Fibroblast of lung (primary cell): Measurements from ENCODE around the gene ALPK3. TPM values are rescaled to one million over a fixed set of nuclear protein-coding genes. Genes with fewer than 3 reads are reported as not detected.

Experiments
- DNase-seq, 2 donors: peaks; one replicate each; pipeline versions ENCODE4 v3.0.0 to v3.0.0-alpha.2; 2010; ENCODE audit warnings: low read depth in 2 of 2
- H2AFZ ChIP-seq: 2 replicates; pipeline ENCODE4 v1.5.1; 2012; ENCODE audit warnings: low read length, control low read depth, inconsistent platforms
- H3K27ac ChIP-seq: 2 replicates; pipeline ENCODE4 v1.5.1; 2011; ENCODE audit warnings: low read length, control low read depth; ENCODE audit not compliant: insufficient read depth
- H3K27me3 ChIP-seq: 2 replicates; pipeline ENCODE4 v1.5.1; 2011; ENCODE audit warnings: mild to moderate bottlenecking, low read length; ENCODE audit not compliant: control insufficient read depth, insufficient read depth
- H3K36me3 ChIP-seq: 2 replicates; pipeline ENCODE4 v1.5.1; 2011; ENCODE audit warnings: low read length; ENCODE audit not compliant: control insufficient read depth, insufficient read depth
- H3K4me1 ChIP-seq: 2 replicates; pipeline ENCODE4 v1.5.1; 2011; ENCODE audit warnings: low read length; ENCODE audit not compliant: control insufficient read depth, insufficient read depth; ENCODE audit errors: extremely low read depth
- H3K4me2 ChIP-seq: 2 replicates; pipeline ENCODE4 v1.5.1; 2011; ENCODE audit warnings: low read length, control low read depth; ENCODE audit not compliant: insufficient read depth; ENCODE audit errors: extremely low read depth
- H3K4me3 ChIP-seq, 4 experiments: fragments of 200-600 bp in 1 of 4; sonication (generic) in 1 of 4; replicated peaks in 1 of 4; 2 replicates each; pipeline ENCODE4 v1.5.1; 2011 to 2016; ENCODE audit warnings: low read length in 4 of 4, low read depth in 3 of 4, mild to moderate bottlenecking in 3 of 4, control low read depth in 2 of 4, inconsistent platforms in 1 of 4, mixed read lengths in 1 of 4; ENCODE audit not compliant: insufficient read depth in 1 of 4; ENCODE audit errors: control extremely low read depth in 1 of 4
- H3K79me2 ChIP-seq: 2 replicates; pipeline ENCODE4 v1.5.1; 2012; ENCODE audit warnings: mild to moderate bottlenecking, low read length, inconsistent platforms; ENCODE audit not compliant: control insufficient read depth, insufficient read depth
- H3K9ac ChIP-seq: 2 replicates; pipeline ENCODE4 v1.5.1; 2011; ENCODE audit warnings: mild to moderate bottlenecking, low read length, control low read depth; ENCODE audit not compliant: insufficient read depth
- H3K9me3 ChIP-seq: 2 replicates; pipeline ENCODE4 v1.5.1; 2012; ENCODE audit warnings: low read depth, low read length; ENCODE audit not compliant: control insufficient read depth, insufficient read depth
- H4K20me1 ChIP-seq: 2 replicates; pipeline ENCODE4 v1.5.1; 2011; ENCODE audit warnings: low read length; ENCODE audit not compliant: control insufficient read depth, insufficient read depth; ENCODE audit errors: extremely low read depth
- EZH2 ChIP-seq: IDR thresholded peaks from 2 replicates; pipeline ENCODE4 v1.5.1; 2012; ENCODE audit warnings: low read length, control low read depth, mild to moderate bottlenecking; ENCODE audit errors: missing control alignments
- polyA plus RNA-seq, 2 donors: library from polyadenylated mRNA; depleted of rRNA in 1 of 2; stranded (reverse) in 1 of 2; unstranded in 1 of 2; fragments of >200 nt; gene quantifications; 2 replicates each; pipeline ENCODE4 v1.2.1, GENCODE V29; 2011 to 2012; ENCODE audit warnings: missing spikeins in 1 of 2
- total RNA-seq: library from RNA; depleted of rRNA; stranded (reverse); fragments of >200 nt; gene quantifications from 2 replicates; pipeline ENCODE4 v1.2.1, GENCODE V29; 2014
- TF ChIP-seq, protein P1 (sequence below), 2 donors: IDR thresholded peaks in 1 of 2; conservative IDR thresholded peaks in 1 of 2; 1 replicate in 1 of 2; 2 replicates in 1 of 2; pipeline ENCODE4 v1.5.1; 2011 to 2012; ENCODE audit warnings: low read length in 2 of 2, control low read depth in 1 of 2, inconsistent platforms in 1 of 2, low read depth in 1 of 2, mild to moderate bottlenecking in 1 of 2

The ALPK3 gene
- total and polyA plus RNA-seq, 2 donors (not counting 1 experiment from before 2014, with no cell fraction given): 0.03 to 0.50 TPM

DNA sequence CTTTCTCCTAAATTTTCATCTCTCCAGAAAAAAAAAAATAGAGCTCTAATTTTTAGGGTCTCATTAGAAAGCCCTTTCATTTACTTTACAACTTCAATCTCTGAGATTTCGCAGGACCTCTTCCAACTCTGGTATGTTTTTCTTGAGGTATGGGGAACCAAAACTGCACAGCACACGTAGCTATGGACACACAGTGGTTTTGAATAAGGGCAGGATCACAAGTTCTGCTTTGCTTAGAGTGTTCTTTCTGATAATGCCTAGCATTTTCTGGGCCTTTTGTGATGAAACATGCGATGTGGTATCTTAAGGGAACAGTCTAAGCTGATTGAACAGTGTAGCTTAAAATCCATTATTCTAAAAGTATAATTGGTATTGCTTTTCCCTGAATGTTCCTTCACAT lies 43.4 kb upstream of the ALPK3 start:
- H3K27me3 ChIP-seq: no peaks in the 10 kb centered on the region
- H3K36me3 ChIP-seq: peaks cover 2% of the 10 kb centered on the region
- no peak overlapping the region for H3K4me2 ChIP-seq
- H2AFZ ChIP-seq: no peak overlapping the region
- no peak for DNase-seq
- TF ChIP-seq, protein P1, sequence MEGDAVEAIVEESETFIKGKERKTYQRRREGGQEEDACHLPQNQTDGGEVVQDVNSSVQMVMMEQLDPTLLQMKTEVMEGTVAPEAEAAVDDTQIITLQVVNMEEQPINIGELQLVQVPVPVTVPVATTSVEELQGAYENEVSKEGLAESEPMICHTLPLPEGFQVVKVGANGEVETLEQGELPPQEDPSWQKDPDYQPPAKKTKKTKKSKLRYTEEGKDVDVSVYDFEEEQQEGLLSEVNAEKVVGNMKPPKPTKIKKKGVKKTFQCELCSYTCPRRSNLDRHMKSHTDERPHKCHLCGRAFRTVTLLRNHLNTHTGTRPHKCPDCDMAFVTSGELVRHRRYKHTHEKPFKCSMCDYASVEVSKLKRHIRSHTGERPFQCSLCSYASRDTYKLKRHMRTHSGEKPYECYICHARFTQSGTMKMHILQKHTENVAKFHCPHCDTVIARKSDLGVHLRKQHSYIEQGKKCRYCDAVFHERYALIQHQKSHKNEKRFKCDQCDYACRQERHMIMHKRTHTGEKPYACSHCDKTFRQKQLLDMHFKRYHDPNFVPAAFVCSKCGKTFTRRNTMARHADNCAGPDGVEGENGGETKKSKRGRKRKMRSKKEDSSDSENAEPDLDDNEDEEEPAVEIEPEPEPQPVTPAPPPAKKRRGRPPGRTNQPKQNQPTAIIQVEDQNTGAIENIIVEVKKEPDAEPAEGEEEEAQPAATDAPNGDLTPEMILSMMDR (conservative IDR thresholded peaks at IDR 0.05 in 1 of 2, IDR thresholded peaks at IDR 0.05 in 1 of 2; ENCODE audit: low read depth in 1 of 2, low read length in 2 of 2): no peak
- no peak for TF ChIP-seq EZH2
- H3K79me2 ChIP-seq: peaks cover 33% of the 10 kb centered on the region
- no peak overlapping the region for H3K9ac ChIP-seq
- no peaks in the 10 kb centered on the region for H3K9me3 ChIP-seq
- no peak overlapping the region for H3K27ac ChIP-seq
- H4K20me1 ChIP-seq: no peaks in the 10 kb centered on the region
- H3K4me3 ChIP-seq: no peak overlapping the region
- no peaks in the 10 kb centered on the region for H3K4me1 ChIP-seq

DNA sequence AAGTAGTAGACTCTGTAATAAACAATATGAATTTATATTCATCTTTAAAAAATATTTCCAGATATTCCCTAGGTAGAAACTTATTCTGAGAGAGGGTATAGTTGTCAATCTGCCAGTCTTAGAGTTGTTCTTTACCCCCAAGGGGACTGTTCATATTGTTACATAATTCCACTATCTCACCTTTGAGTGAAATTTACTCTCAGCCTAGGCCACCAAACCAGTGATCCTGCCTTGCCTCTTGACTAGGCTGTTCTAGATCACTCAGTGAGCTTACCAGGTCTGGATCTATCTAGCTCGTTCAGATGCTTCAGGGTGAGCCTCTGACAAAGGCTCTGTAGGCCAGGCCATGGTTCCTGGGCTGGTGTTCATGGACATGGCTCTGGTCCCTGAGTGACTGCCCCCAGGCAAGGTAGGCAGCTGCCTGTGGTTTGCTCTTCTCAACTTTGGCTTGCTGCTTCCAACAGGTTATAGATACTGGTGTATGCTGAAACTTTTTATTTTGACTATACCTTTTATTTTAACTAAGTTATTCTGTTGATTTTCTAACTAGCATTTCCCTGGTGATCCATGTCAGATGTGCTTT lies 41.2 kb upstream of the ALPK3 start:
- Histone ChIP-seq H3K4me1 (no peaks in the 10 kb centered on the region), H3K4me2 (no peak overlapping the region), H2AFZ (no peak overlapping the region), H3K9ac (no peak overlapping the region), H4K20me1 (no peaks in the 10 kb centered on the region), H3K36me3 (peaks cover 2% of the 10 kb centered on the region), H3K4me3 (no peak overlapping the region), H3K9me3 (no peaks in the 10 kb centered on the region), H3K27me3 (no peaks in the 10 kb centered on the region), H3K79me2 (peaks cover 23% of the 10 kb centered on the region), H3K27ac (no peak overlapping the region)
- no peak for DNase-seq
- TF ChIP-seq, protein P1 (conservative IDR thresholded peaks at IDR 0.05 in 1 of 2, IDR thresholded peaks at IDR 0.05 in 1 of 2; ENCODE audit: low read depth in 1 of 2, low read length in 2 of 2): no peak
- no peak for TF ChIP-seq EZH2

DNA sequence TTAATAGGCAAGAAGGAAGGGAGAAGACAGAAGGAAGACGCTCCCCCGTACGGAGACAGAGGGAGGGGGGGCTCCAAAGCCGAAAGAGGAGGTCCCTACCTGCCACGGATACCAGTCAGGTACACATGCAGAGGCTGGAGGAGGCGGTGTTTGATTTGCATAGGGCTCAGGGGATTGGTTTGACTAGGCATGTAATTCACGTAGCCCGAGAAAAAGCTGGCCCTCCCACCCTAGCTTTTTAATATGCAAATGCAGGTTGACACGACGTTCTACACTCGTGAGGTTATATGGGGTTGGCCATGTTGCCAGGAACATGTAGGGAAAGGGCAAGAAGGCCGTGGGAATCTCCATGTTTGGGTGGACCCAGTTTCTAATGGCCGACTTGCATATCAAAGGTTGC lies 39.0 kb upstream of the ALPK3 start:
- Histone ChIP-seq H2AFZ (no peak overlapping the region), H3K4me3 (no peak overlapping the region), H3K27me3 (no peaks in the 10 kb centered on the region), H3K9ac (no peak overlapping the region), H3K9me3 (no peaks in the 10 kb centered on the region), H3K36me3 (peaks cover 2% of the 10 kb centered on the region), H4K20me1 (no peaks in the 10 kb centered on the region), H3K4me2 (no peak overlapping the region), H3K4me1 (no peaks in the 10 kb centered on the region), H3K27ac (no peak overlapping the region), H3K79me2 (peaks cover 19% of the 10 kb centered on the region)
- TF ChIP-seq EZH2: no peak
- TF ChIP-seq, protein P1 (conservative IDR thresholded peaks at IDR 0.05 in 1 of 2, IDR thresholded peaks at IDR 0.05 in 1 of 2; ENCODE audit: low read depth in 1 of 2, low read length in 2 of 2): no peak
- DNase-seq: no peak
